Epithelial cell of esophagus (primary cell): Measurements from ENCODE around the gene PTPN1.

Experiments used
- DNase-seq: peaks from one replicate; pipeline ENCODE4 v3.0.0; 2010; ENCODE audit warnings: low read depth
- H3K4me3 ChIP-seq: 2 replicates; pipeline ENCODE4 v1.5.1; 2011; ENCODE audit warnings: mild to moderate bottlenecking, low read length, control low read depth
- TF ChIP-seq, protein P1 (sequence below): IDR thresholded peaks from 2 replicates; pipeline ENCODE4 v1.5.1; 2011; ENCODE audit warnings: low read depth, mild to moderate bottlenecking, low read length, control low read depth, inconsistent platforms; ENCODE audit not compliant: insufficient read depth; ENCODE audit errors: missing control alignments

The PTPN1 gene

GRCh38 chr20:50541606-50542041, 31.4 kb downstream of the PTPN1 start:
- no peak overlapping the region for H3K4me3 ChIP-seq
- DNase-seq = no peak
- TF ChIP-seq, protein P1, sequence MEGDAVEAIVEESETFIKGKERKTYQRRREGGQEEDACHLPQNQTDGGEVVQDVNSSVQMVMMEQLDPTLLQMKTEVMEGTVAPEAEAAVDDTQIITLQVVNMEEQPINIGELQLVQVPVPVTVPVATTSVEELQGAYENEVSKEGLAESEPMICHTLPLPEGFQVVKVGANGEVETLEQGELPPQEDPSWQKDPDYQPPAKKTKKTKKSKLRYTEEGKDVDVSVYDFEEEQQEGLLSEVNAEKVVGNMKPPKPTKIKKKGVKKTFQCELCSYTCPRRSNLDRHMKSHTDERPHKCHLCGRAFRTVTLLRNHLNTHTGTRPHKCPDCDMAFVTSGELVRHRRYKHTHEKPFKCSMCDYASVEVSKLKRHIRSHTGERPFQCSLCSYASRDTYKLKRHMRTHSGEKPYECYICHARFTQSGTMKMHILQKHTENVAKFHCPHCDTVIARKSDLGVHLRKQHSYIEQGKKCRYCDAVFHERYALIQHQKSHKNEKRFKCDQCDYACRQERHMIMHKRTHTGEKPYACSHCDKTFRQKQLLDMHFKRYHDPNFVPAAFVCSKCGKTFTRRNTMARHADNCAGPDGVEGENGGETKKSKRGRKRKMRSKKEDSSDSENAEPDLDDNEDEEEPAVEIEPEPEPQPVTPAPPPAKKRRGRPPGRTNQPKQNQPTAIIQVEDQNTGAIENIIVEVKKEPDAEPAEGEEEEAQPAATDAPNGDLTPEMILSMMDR = no peak

- TF ChIP-seq, protein P1 = no peak
- H3K4me3 ChIP-seq = no peak overlapping the region
- DNase-seq = no peak
Measured at GRCh38 chr20:50543326-50543725, 33.1 kb downstream of the PTPN1 start.

GRCh38 chr20:50545126-50545525, 34.9 kb downstream of the PTPN1 start:
- DNase-seq = no peak
- no peak overlapping the region for H3K4me3 ChIP-seq
- TF ChIP-seq, protein P1 = no peak

- no peak overlapping the region for H3K4me3 ChIP-seq
- TF ChIP-seq, protein P1 = no peak
- no peak for DNase-seq
Measured at GRCh38 chr20:50546729-50547314, 36.6 kb downstream of the PTPN1 start.

- H3K4me3 ChIP-seq = no peak overlapping the region
- TF ChIP-seq, protein P1 = no peak
- DNase-seq = no peak
Measured at GRCh38 chr20:50547964-50548363, 37.8 kb downstream of the PTPN1 start.

DNA sequence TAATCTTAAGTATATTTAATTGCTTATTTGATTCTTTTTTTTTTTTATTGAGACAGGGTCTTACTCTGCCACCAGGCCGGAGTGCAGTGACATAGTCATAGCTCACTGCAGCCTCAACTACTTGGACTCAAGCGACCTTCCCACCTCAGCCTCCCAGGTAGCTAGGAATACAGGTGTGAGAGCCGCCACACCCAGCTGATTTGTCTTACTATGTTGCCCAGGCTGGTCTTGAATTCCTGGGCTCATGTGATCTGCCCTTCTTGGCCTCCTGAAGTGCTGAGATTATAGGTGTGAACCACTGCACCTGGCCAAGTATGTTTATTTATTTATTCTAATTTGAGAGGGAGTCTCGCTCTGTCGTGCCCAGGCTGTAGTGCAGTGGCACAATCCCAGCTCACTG, 38.2 kb downstream of the PTPN1 start:
- H3K4me3 ChIP-seq = no peak overlapping the region
- DNase-seq = peak; percentile 30
- TF ChIP-seq, protein P1 = no peak

- no peak for DNase-seq
- TF ChIP-seq, protein P1 = no peak
- no peak overlapping the region for H3K4me3 ChIP-seq
Measured at GRCh38 chr20:50550531-50550930, 40.3 kb downstream of the PTPN1 start.
